HepG2 (cell line): Measurements from ENCODE around the gene C18orf63. TPM values are rescaled to one million over a fixed set of nuclear protein-coding genes. Genes with fewer than 3 reads are reported as not detected.

Source experiments
- AHR ChIP-seq: IDR thresholded peaks from 2 replicates; pipeline ENCODE4 v1.6.1; 2018; ENCODE audit warnings: missing genetic modification reagents, missing compliant biosample characterization
- CEBPB ChIP-seq: IDR thresholded peaks from 2 replicates; pipeline ENCODE4 v1.6.1; 2011; ENCODE audit warnings: low read depth, low read length, improper control_type of control experiment, borderline replicate concordance
- CHD2 ChIP-seq: IDR thresholded peaks from 2 replicates; pipeline ENCODE4 v1.6.1; 2011; ENCODE audit warnings: low read depth, low read length, improper control_type of control experiment
- ERF ChIP-seq: IDR thresholded peaks from 2 replicates; pipeline ENCODE4 v1.6.1; 2018; ENCODE audit warnings: missing biosample characterization, missing genetic modification reagents
- FOXM1 ChIP-seq: sonication (generic); formaldehyde crosslinking; IDR thresholded peaks from 2 replicates; pipeline ENCODE4 v1.5.0; 2020; ENCODE audit warnings: missing genetic modification reagents
- FUBP1 ChIP-seq: sonication (generic); formaldehyde crosslinking; IDR thresholded peaks from 2 replicates; pipeline ENCODE4 v1.5.1; 2020; ENCODE audit warnings: missing genetic modification reagents, mild to moderate bottlenecking, borderline replicate concordance
- KAT7 ChIP-seq: IDR thresholded peaks from 2 replicates; pipeline ENCODE4 v1.6.1; 2018; ENCODE audit warnings: borderline replicate concordance, missing compliant biosample characterization
- KLF16 ChIP-seq, 2 experiments: sonication (generic) in 1 of 2; formaldehyde crosslinking in 1 of 2; IDR thresholded peaks; 2 replicates each; pipeline versions ENCODE4 v1.6.1 to v1.8.0; 2016 to 2023; ENCODE audit warnings: missing genetic modification reagents in 2 of 2, missing compliant biosample characterization in 1 of 2
- PBX2 ChIP-seq: IDR thresholded peaks from 2 replicates; pipeline ENCODE4 v1.6.1; 2016; ENCODE audit warnings: control low read depth
- PHF8 ChIP-seq: sonication (generic); formaldehyde crosslinking; IDR thresholded peaks from 2 replicates; pipeline ENCODE4 v1.5.0; 2020; ENCODE audit warnings: missing genetic modification reagents
- SMAD1 ChIP-seq: sonication (generic); formaldehyde crosslinking; IDR thresholded peaks from 2 replicates; pipeline ENCODE4 v1.4.0; 2020; ENCODE audit warnings: missing genetic modification reagents, low read depth, mild to moderate bottlenecking, borderline replicate concordance
- SOX5 ChIP-seq: IDR thresholded peaks from 2 replicates; pipeline ENCODE4 v1.6.1; 2016; ENCODE audit warnings: borderline replicate concordance
- STAG1 ChIP-seq: sonication (generic); formaldehyde crosslinking; IDR thresholded peaks from 2 replicates; pipeline ENCODE4 v1.4.0; 2020; ENCODE audit warnings: missing genetic modification reagents
- TEAD3 ChIP-seq: optimal IDR thresholded peaks from 2 replicates; pipeline ENCODE3; 2016; ENCODE audit warnings: borderline replicate concordance
- XRCC5 ChIP-seq: fragments of 200-400 bp; formaldehyde crosslinking; optimal IDR thresholded peaks from 2 replicates; pipeline ENCODE3; 2017; ENCODE audit warnings: mild to moderate bottlenecking, low read length
- ZFY ChIP-seq: sonication (generic); formaldehyde crosslinking; IDR thresholded peaks from 2 replicates; pipeline ENCODE4 v1.4.0; 2020; ENCODE audit warnings: missing genetic modification reagents
- ZNF232 ChIP-seq: sonication (generic); formaldehyde crosslinking; IDR thresholded peaks from 2 replicates; pipeline ENCODE4 v1.4.0; 2020; ENCODE audit warnings: missing genetic modification reagents, borderline replicate concordance
- ZNF331 ChIP-seq: sonication (generic); formaldehyde crosslinking; IDR thresholded peaks from 2 replicates; pipeline ENCODE4 v1.4.0; 2020; ENCODE audit warnings: missing genetic modification reagents
- ZNF441 ChIP-seq: sonication (generic); formaldehyde crosslinking; IDR thresholded peaks from 2 replicates; pipeline ENCODE4 v1.7.0; 2021; ENCODE audit warnings: missing genetic modification reagents, borderline replicate concordance
- ZNF674 ChIP-seq: sonication (generic); formaldehyde crosslinking; IDR thresholded peaks from 2 replicates; pipeline ENCODE4 v1.5.0; 2020; ENCODE audit warnings: low read depth, mild to moderate bottlenecking, missing genetic modification reagents
- ZSCAN29 ChIP-seq: sonication (generic); formaldehyde crosslinking; conservative IDR thresholded peaks from 2 replicates; pipeline ENCODE4 v1.4.0; 2020; ENCODE audit warnings: mild to moderate bottlenecking, missing genetic modification reagents
- polyA plus RNA-seq, 8 experiments: library from polyadenylated mRNA; depleted of rRNA in 3 of 8; stranded (reverse) in 7 of 8; unstranded in 1 of 8; fragments of >200 nt; fragmentation: Illumina TruSeq in 4 of 8; extraction: Trizol in 4 of 8; gene quantifications; 2 replicates each; pipeline versions ENCODE4 v1.2.1 to v1.2.3, GENCODE V29; 2011 to 2016; ENCODE audit warnings: low read depth in 4 of 8, missing spikeins in 1 of 8, mixed read lengths in 1 of 8; ENCODE audit not compliant: insufficient read depth in 1 of 8
- total RNA-seq, 5 experiments: library from RNA; depleted of rRNA; stranded (reverse); fragments of >200 nt; fragmentation: Illumina TruSeq; extraction: Trizol; gene quantifications; 2 replicates each; pipeline ENCODE4 v1.2.3, GENCODE V29; 2016; ENCODE audit warnings: low read depth in 1 of 5
- TF ChIP-seq, protein P1 (sequence below): sonication (generic); formaldehyde crosslinking; IDR thresholded peaks from 2 replicates; pipeline ENCODE4 v1.5.0; 2020; ENCODE audit warnings: mild to moderate bottlenecking, low read depth, missing genetic modification reagents, borderline replicate concordance
- TF ChIP-seq, protein P2 (sequence below): sonication (generic); formaldehyde crosslinking; IDR thresholded peaks from 2 replicates; pipeline ENCODE4 v1.9.0; 2022; ENCODE audit warnings: missing genetic modification reagents, mild to moderate bottlenecking, borderline replicate concordance

C18orf63 gene
- total and polyA plus RNA-seq, 2 of the 13 experiments (the other 11 are each of a cell fraction or from before 2014, with no cell fraction given), result 0.01 TPM; not detected in 1

DNA sequence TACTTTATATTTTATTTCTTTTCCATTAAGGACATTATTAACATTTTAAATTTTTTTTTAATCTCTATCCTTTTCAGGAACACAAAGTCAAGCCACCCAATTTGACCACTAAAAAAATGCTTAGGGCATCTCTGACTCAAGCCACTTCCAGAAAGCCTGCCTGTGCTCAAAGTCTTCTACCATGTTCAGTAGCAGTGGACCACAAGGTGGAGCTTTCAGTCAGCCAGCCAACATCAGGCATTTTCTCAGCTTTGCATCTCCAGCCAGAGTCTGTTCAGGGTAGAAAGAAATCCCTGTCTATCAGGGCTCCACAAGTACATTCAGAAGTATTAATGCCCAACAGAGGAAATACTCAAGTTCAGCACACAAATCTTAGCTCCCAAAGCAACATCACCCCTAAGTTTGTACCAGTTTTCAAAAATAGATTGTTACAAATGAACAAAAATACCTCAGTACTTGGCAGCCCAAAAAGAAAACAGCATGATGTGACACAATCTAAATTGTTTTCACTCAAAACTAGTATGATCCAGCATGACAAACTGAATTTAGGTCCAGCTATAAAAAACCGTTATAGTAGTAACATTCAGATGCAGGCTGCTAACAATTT is 37.6 kb downstream of the C18orf63 start (continued):
- TF ChIP-seq, protein P1, sequence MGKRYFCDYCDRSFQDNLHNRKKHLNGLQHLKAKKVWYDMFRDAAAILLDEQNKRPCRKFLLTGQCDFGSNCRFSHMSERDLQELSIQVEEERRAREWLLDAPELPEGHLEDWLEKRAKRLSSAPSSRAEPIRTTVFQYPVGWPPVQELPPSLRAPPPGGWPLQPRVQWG (CRISPR knock-in tag), result no peak
- TF ChIP-seq ZNF674 (CRISPR knock-in tag), result no peak
- TF ChIP-seq XRCC5, result peak; percentile 22
- TF ChIP-seq FUBP1 (CRISPR knock-in tag), result no peak
- TF ChIP-seq PHF8, result no peak
- no peak for TF ChIP-seq KAT7 (CRISPR knock-in tag)
- TF ChIP-seq, protein P2, sequence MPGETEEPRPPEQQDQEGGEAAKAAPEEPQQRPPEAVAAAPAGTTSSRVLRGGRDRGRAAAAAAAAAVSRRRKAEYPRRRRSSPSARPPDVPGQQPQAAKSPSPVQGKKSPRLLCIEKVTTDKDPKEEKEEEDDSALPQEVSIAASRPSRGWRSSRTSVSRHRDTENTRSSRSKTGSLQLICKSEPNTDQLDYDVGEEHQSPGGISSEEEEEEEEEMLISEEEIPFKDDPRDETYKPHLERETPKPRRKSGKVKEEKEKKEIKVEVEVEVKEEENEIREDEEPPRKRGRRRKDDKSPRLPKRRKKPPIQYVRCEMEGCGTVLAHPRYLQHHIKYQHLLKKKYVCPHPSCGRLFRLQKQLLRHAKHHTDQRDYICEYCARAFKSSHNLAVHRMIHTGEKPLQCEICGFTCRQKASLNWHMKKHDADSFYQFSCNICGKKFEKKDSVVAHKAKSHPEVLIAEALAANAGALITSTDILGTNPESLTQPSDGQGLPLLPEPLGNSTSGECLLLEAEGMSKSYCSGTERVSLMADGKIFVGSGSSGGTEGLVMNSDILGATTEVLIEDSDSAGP, result no peak
- no peak for TF ChIP-seq SMAD1 (CRISPR knock-in tag)
- no peak for TF ChIP-seq ZNF441 (CRISPR knock-in tag)
- peak; percentile 47; the same call in 1 of the 2 replicates for TF ChIP-seq ZNF331
- TF ChIP-seq STAG1 (CRISPR knock-in tag), result peak; percentile 90
- no peak for TF ChIP-seq ZFY (CRISPR knock-in tag)
- TF ChIP-seq SOX5, result no peak
- no peak for TF ChIP-seq AHR (CRISPR knock-in tag)
- no peak for TF ChIP-seq CHD2
- no peak for TF ChIP-seq CEBPB
- no peak for TF ChIP-seq FOXM1 (CRISPR knock-in tag)
- TF ChIP-seq KLF16 (CRISPR knock-in tag; IDR thresholded peaks at IDR 0.05), result no peak
- no peak for TF ChIP-seq ZSCAN29 (CRISPR knock-in tag)
- no peak for TF ChIP-seq ZNF232 (CRISPR knock-in tag)
- peak; percentile 37; the same call in 1 of the 2 replicates for TF ChIP-seq ERF (CRISPR knock-in tag)
- peak; percentile 30 for TF ChIP-seq TEAD3
- no peak for TF ChIP-seq PBX2 (CRISPR knock-in tag)
